H9 (cell line): ENCODE results near the gene RAD51D. TPM values are rescaled to one million over a fixed set of nuclear protein-coding genes. Genes with fewer than 3 reads are reported as not detected.
"Not testable (repeated sequence)": the region's sequence is repeated elsewhere in the genome, so short reads cannot be mapped to it uniquely, and the experiment has no call there.

Experiments
- DNase-seq: peaks from one replicate; pipeline ENCODE4 v3.0.0-alpha.2; 2017
- H2AFZ ChIP-seq: one replicate; pipeline ENCODE4 v1.6.1; 2013; ENCODE audit warnings: mild to moderate bottlenecking, low read length, control low read depth, moderate library complexity
- H2AK5ac ChIP-seq: 2 replicates; pipeline ENCODE4 v1.6.1; 2013; ENCODE audit warnings: low read length, control low read depth, mixed read lengths; ENCODE audit not compliant: insufficient read length
- H2BK120ac ChIP-seq: one replicate; pipeline ENCODE4 v1.6.1; 2013; ENCODE audit warnings: low read depth, mild to moderate bottlenecking, low read length, control low read depth, inconsistent platforms; ENCODE audit not compliant: poor library complexity, severe bottlenecking
- H2BK12ac ChIP-seq: 2 replicates; pipeline ENCODE4 v1.6.1; 2013; ENCODE audit warnings: low read length, control low read depth, mixed read lengths, low read depth; ENCODE audit not compliant: insufficient read length
- H2BK15ac ChIP-seq: 2 replicates; pipeline ENCODE4 v1.6.1; 2013; ENCODE audit warnings: low read depth, low read length, control low read depth
- H2BK20ac ChIP-seq: one replicate; pipeline ENCODE4 v1.6.1; 2013; ENCODE audit warnings: low read depth, mild to moderate bottlenecking, low read length, control low read depth, inconsistent platforms; ENCODE audit not compliant: poor library complexity, severe bottlenecking
- H2BK5ac ChIP-seq: 2 replicates; pipeline ENCODE4 v1.6.1; 2013; ENCODE audit warnings: low read length, control low read depth, mixed read lengths; ENCODE audit not compliant: insufficient read length
- H3K14ac ChIP-seq: 2 replicates; pipeline ENCODE4 v1.6.1; 2013; ENCODE audit warnings: low read length, control low read depth; ENCODE audit not compliant: insufficient read depth
- H3K18ac ChIP-seq: 2 replicates; pipeline ENCODE4 v1.6.1; 2013; ENCODE audit warnings: low read depth, mild to moderate bottlenecking, mixed read lengths, low read length, control low read depth; ENCODE audit not compliant: insufficient read length
- H3K23ac ChIP-seq: 2 replicates; pipeline ENCODE4 v1.6.1; 2013; ENCODE audit warnings: low read length, control low read depth, mixed read lengths, low read depth; ENCODE audit not compliant: insufficient read length
- H3K23me2 ChIP-seq: 2 replicates; pipeline ENCODE4 v1.6.1; 2013; ENCODE audit warnings: low read depth, mild to moderate bottlenecking, mixed read lengths, low read length, control low read depth; ENCODE audit not compliant: insufficient read length, poor library complexity, severe bottlenecking
- H3K27ac ChIP-seq: 2 replicates; pipeline ENCODE4 v1.5.1; 2013; ENCODE audit warnings: low read length, control low read depth, mixed read lengths, low read depth; ENCODE audit not compliant: insufficient read length
- H3K27me3 ChIP-seq: 2 replicates; pipeline ENCODE4 v1.6.1; 2013; ENCODE audit warnings: low read length, control low read depth, inconsistent platforms; ENCODE audit not compliant: insufficient read depth
- H3K4ac ChIP-seq: 2 replicates; pipeline ENCODE4 v1.6.1; 2013; ENCODE audit warnings: low read depth, mild to moderate bottlenecking, control low read depth, inconsistent platforms, low read length, moderate library complexity
- H3K4me1 ChIP-seq: 2 replicates; pipeline ENCODE4 v1.6.1; 2013; ENCODE audit warnings: low read length, control low read depth, inconsistent platforms; ENCODE audit not compliant: insufficient read depth
- H3K4me2 ChIP-seq: 2 replicates; pipeline ENCODE4 v1.6.1; 2013; ENCODE audit warnings: low read length, control low read depth, mixed read lengths; ENCODE audit not compliant: insufficient read length, insufficient read depth
- H3K56ac ChIP-seq: 2 replicates; pipeline ENCODE4 v1.6.1; 2013; ENCODE audit warnings: low read depth, mild to moderate bottlenecking, mixed read lengths, low read length, control low read depth; ENCODE audit not compliant: insufficient read length
- H3K79me1 ChIP-seq: 2 replicates; pipeline ENCODE4 v1.6.1; 2013; ENCODE audit warnings: low read depth, mild to moderate bottlenecking, moderate library complexity, low read length, control low read depth, inconsistent platforms; ENCODE audit not compliant: insufficient read depth, poor library complexity, severe bottlenecking
- H3K79me2 ChIP-seq: 2 replicates; pipeline ENCODE4 v1.6.1; 2013; ENCODE audit warnings: low read length, control low read depth, inconsistent platforms; ENCODE audit not compliant: insufficient read depth
- H3K9ac ChIP-seq: 2 replicates; pipeline ENCODE4 v1.6.1; 2013; ENCODE audit warnings: low read length, control low read depth, mixed read lengths; ENCODE audit not compliant: insufficient read length; ENCODE audit errors: extremely low read depth
- H3K9me3 ChIP-seq: one replicate; pipeline ENCODE4 v1.6.1; 2013; ENCODE audit warnings: low read depth, low read length, inconsistent platforms; ENCODE audit not compliant: control insufficient read depth
- H3T11ph ChIP-seq: one replicate; pipeline ENCODE4 v1.6.1; 2013; ENCODE audit warnings: mild to moderate bottlenecking, low read length, control low read depth, inconsistent platforms
- H4K20me1 ChIP-seq: one replicate; pipeline ENCODE4 v1.6.1; 2013; ENCODE audit not compliant: control insufficient read depth, insufficient read length, insufficient read depth
- H4K5ac ChIP-seq: 2 replicates; pipeline ENCODE4 v1.6.1; 2013; ENCODE audit warnings: low read depth, mild to moderate bottlenecking, mixed read lengths, low read length, control low read depth; ENCODE audit not compliant: insufficient read length
- H4K8ac ChIP-seq: replicated peaks from 2 replicates; pipeline ENCODE4 v1.6.1; 2013; ENCODE audit warnings: low read length, control low read depth, mixed read lengths, low read depth; ENCODE audit not compliant: insufficient read length
- H4K91ac ChIP-seq: 2 replicates; pipeline ENCODE4 v1.6.1; 2013; ENCODE audit warnings: low read depth, mild to moderate bottlenecking, moderate library complexity, mixed read lengths, low read length, control low read depth; ENCODE audit not compliant: insufficient read length
- H3K27ac Mint-ChIP-seq, 3 experiments: 2 replicates in 2 of 3; 3 replicates in 1 of 3; pipeline ENCODE4 v1.8.0; 2020 to 2021; ENCODE audit warnings: mixed read lengths in 3 of 3, mild to moderate bottlenecking in 1 of 3, moderate library complexity in 1 of 3
- H3K27me3 Mint-ChIP-seq: 2 replicates; pipeline ENCODE4 v1.8.0; 2021; ENCODE audit warnings: low read depth, mild to moderate bottlenecking, moderate library complexity, mixed read lengths
- H3K36me3 Mint-ChIP-seq, 3 experiments: 2 replicates in 2 of 3; 3 replicates in 1 of 3; pipeline ENCODE4 v1.8.0; 2020 to 2021; ENCODE audit warnings: low read depth in 3 of 3, mixed read lengths in 3 of 3; ENCODE audit not compliant: insufficient read depth in 1 of 3
- H3K4me1 Mint-ChIP-seq, 2 experiments: 2 replicates each; pipeline ENCODE4 v1.8.0; 2020; ENCODE audit warnings: mixed read lengths in 2 of 2
- H3K4me3 Mint-ChIP-seq, 2 experiments: 2 replicates in 1 of 2; 3 replicates in 1 of 2; pipeline ENCODE4 v1.8.0; 2020 to 2021; ENCODE audit warnings: mild to moderate bottlenecking in 2 of 2, mixed read lengths in 2 of 2, moderate library complexity in 1 of 2
- H3K9me3 Mint-ChIP-seq, 2 experiments: 2 replicates in 1 of 2; 3 replicates in 1 of 2; pipeline ENCODE4 v1.8.0; 2020; ENCODE audit warnings: mild to moderate bottlenecking in 2 of 2, mixed read lengths in 2 of 2, moderate library complexity in 1 of 2
- CTCF ChIP-seq: fragments of 200-600 bp; sonication (generic); conservative IDR thresholded peaks from 3 replicates; pipeline ENCODE4 v1.8.0; 2021; ENCODE audit warnings: antibody characterized with exemption, mild to moderate bottlenecking
- WGBS: extraction: QIAGEN DNeasy Blood & Tissue Kit; methylation state at CpG from one replicate; pipeline ENCODE4 v1.1.7; 2013; ENCODE audit warnings: missing lambda C conversion rate, low lambda C conversion rate, mixed read lengths; ENCODE audit not compliant: insufficient read length; ENCODE audit errors: extremely low coverage; 5-methylcytosine and 5-hydroxymethylcytosine counted together
- total RNA-seq: library from RNA; stranded (reverse); gene quantifications from 2 replicates; pipeline ENCODE4 v1.2.1, GENCODE V29; 2021

Gene RAD51D
- total RNA-seq, 1 experiment from 2014 or later: 15.8 TPM

- Histone ChIP-seq H2AK5ac (no peak overlapping the region), H3K9ac (no peak overlapping the region), H3K4ac (no peak overlapping the region), H3K4me1 (no peaks in the 10 kb centered on the region; the same call in 1 of the 2 replicates), H3K14ac (no peak overlapping the region), H2AFZ (no peak overlapping the region), H3K56ac (no peak overlapping the region), H3K79me2 (no peaks in the 10 kb centered on the region), H4K8ac (no peak overlapping the region), H4K20me1 (peaks cover 2% of the 10 kb centered on the region), H2BK120ac (no peak overlapping the region), H2BK5ac (no peak overlapping the region), H3K27ac (no peak overlapping the region), H3K18ac (no peak overlapping the region), H2BK15ac (no peak overlapping the region), H2BK12ac (no peak overlapping the region), H3K27me3 (no peaks in the 10 kb centered on the region), H2BK20ac (no peak overlapping the region), H3K23me2 (peaks cover 5% of the 10 kb centered on the region), H3K79me1 (no peaks in the 10 kb centered on the region), H3K9me3 (no peaks in the 10 kb centered on the region), H3T11ph (no peak overlapping the region), H4K91ac (no peak overlapping the region), H3K23ac (no peak overlapping the region), H3K4me2 (no peak overlapping the region), H4K5ac (no peak overlapping the region)
- peak; percentile 22; the same call in 1 of the 3 replicates for TF ChIP-seq CTCF
- no peaks in the 10 kb centered on the region for H3K9me3 Mint-ChIP-seq
- peaks cover 4 to 18% (median 6%) of the 10 kb centered on the region in 3 experiments for H3K36me3 Mint-ChIP-seq
- H3K4me1 Mint-ChIP-seq: peaks cover 21 to 23% of the 10 kb centered on the region in 2 experiments
- peak overlapping the region in 2 of 3 experiments; percentile 67 to 86; a peak in 4 of 7 replicates for H3K27ac Mint-ChIP-seq
- peaks cover 16% of the 10 kb centered on the region for H3K27me3 Mint-ChIP-seq
- no CpG with 5 or more reads among the region's 12 CpGs for WGBS
- DNase-seq: peak; percentile 59
- peak overlapping the region in 1 of 2 experiments; percentile 33; a peak in 3 of 5 replicates for H3K4me3 Mint-ChIP-seq
Measured at GRCh38 chr17:35116845-35117244, 2.8 kb downstream of the RAD51D start.

- not testable (repeated sequence) for H3K4me1 ChIP-seq, H3K27me3 Mint-ChIP-seq, H3K27ac Mint-ChIP-seq, DNase-seq, H2BK20ac ChIP-seq, H3K79me1 ChIP-seq, H2AFZ ChIP-seq, H3K23ac ChIP-seq, H3K9ac ChIP-seq, H4K5ac ChIP-seq, H3K23me2 ChIP-seq, H3K9me3 Mint-ChIP-seq, H2BK15ac ChIP-seq, H3K4me3 Mint-ChIP-seq, H3K27ac ChIP-seq, H3K4me1 Mint-ChIP-seq, H3K14ac ChIP-seq, H3K79me2 ChIP-seq, H3K18ac ChIP-seq, H3K56ac ChIP-seq, H2BK5ac ChIP-seq, H3K9me3 ChIP-seq, H3K4me2 ChIP-seq, H4K20me1 ChIP-seq, H3T11ph ChIP-seq, H4K91ac ChIP-seq, H2BK120ac ChIP-seq, H3K27me3 ChIP-seq, H2BK12ac ChIP-seq, H3K4ac ChIP-seq, H4K8ac ChIP-seq, H2AK5ac ChIP-seq
- no CpG with 5 or more reads among the region's 17 CpGs for WGBS
- H3K36me3 Mint-ChIP-seq: peaks cover 2 to 20% (median 16%) of the 10 kb centered on the region in 3 experiments; a peak in 5 of 7 replicates
Measured at GRCh38 chr17:35110791-35111190, 8.9 kb downstream of the RAD51D start.
